NCI-H2107 (cell line): Measurements from ENCODE around the gene TRHDE.

Experiments used
- DNase-seq: peaks from one replicate; lab custom pipeline; 2025; lab: John Stamatoyannopoulos, UW

The TRHDE gene

GRCh38 chr12:72444566-72444965 is 172.4 kb downstream of the TRHDE start:
- DNase-seq = no peak

GRCh38 chr12:72448089-72448488 is 175.9 kb downstream of the TRHDE start:
- no peak for DNase-seq

- no peak for DNase-seq
Measured at GRCh38 chr12:72448805-72449204, 176.6 kb downstream of the TRHDE start.

- DNase-seq = no peak
Measured at GRCh38 chr12:72453066-72453465, 180.9 kb downstream of the TRHDE start.

- no peak for DNase-seq
Measured at GRCh38 chr12:72453550-72453949, 181.4 kb downstream of the TRHDE start.

GRCh38 chr12:72464471-72464870 is 192.3 kb downstream of the TRHDE start:
- DNase-seq = no peak

GRCh38 chr12:72465155-72465554 is 193.0 kb downstream of the TRHDE start:
- DNase-seq = no peak

GRCh38 chr12:72465940-72466630 is 193.9 kb downstream of the TRHDE start:
- DNase-seq = no peak

- no peak for DNase-seq
Measured at GRCh38 chr12:72467985-72468384, 195.8 kb downstream of the TRHDE start.

- DNase-seq = no peak
Measured at GRCh38 chr12:72468505-72468904, 196.3 kb downstream of the TRHDE start.

- DNase-seq = no peak
Measured at GRCh38 chr12:72471806-72472205, 199.6 kb downstream of the TRHDE start.

GRCh38 chr12:72472350-72472749 is 200.2 kb downstream of the TRHDE start:
- DNase-seq = no peak

- no peak for DNase-seq
Measured at GRCh38 chr12:72476301-72476700, 204.1 kb downstream of the TRHDE start.

GRCh38 chr12:72485017-72485701 is 213.0 kb downstream of the TRHDE start:
- no peak for DNase-seq

GRCh38 chr12:72491426-72491825 is 219.3 kb downstream of the TRHDE start:
- no peak for DNase-seq

GRCh38 chr12:72493407-72493806 is 221.2 kb downstream of the TRHDE start:
- no peak for DNase-seq

- no peak for DNase-seq
Measured at GRCh38 chr12:72498354-72498753, 226.2 kb downstream of the TRHDE start.

- DNase-seq = no peak
Measured at GRCh38 chr12:72499244-72499643, 227.1 kb downstream of the TRHDE start.

GRCh38 chr12:72502546-72502945 is 230.4 kb downstream of the TRHDE start:
- DNase-seq = no peak

GRCh38 chr12:72505227-72505626 is 233.1 kb downstream of the TRHDE start:
- DNase-seq = no peak

- DNase-seq = no peak
Measured at GRCh38 chr12:72509891-72510290, 237.7 kb downstream of the TRHDE start.

- DNase-seq = no peak
Measured at GRCh38 chr12:72510772-72511171, 238.6 kb downstream of the TRHDE start.

GRCh38 chr12:72511498-72511897 is 239.3 kb downstream of the TRHDE start:
- DNase-seq = no peak

GRCh38 chr12:72511906-72512305 is 239.7 kb downstream of the TRHDE start:
- DNase-seq = no peak
